Measurements from ENCODE around the gene LRCOL1. TPM values are rescaled to one million over a fixed set of nuclear protein-coding genes. Genes with fewer than 3 reads are reported as not detected.

LRCOL1 gene
- total RNA-seq, 1 experiment from 2014 or later, result not detected

DNA sequence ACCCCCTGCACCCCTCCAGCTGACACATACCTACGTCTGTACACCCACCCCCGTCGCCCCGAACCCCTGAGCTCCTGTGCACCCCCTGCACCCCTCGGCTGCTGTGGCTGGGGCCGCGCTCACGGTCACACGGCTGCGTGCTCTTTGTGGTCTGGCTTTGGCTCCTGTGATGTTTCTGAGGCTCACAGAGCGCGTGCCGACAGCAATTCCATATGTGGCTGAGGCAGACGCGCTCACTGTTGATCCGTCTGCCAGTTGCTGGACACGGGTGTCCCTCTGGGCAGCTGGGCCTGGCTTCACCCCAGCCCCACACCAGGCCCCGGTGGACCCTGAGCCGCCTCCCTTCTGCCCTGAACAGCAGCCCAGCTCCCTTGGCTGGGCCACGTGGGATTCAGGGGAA is 46.5 kb downstream of the LRCOL1 start:
- intact Hi-C loops (cut with micrococcal nuclease; ENCODE audit: unreplicated experiment), result loop anchor here (5.0 kb wide), 1 partner anchor 72 kb away; the partner anchor contains the start of gene FBRSL1
- Histone ChIP-seq H3K4me3 (ENCODE audit: low read depth, low read length) (no peak overlapping the region), H3K4me1 (no peaks in the 10 kb centered on the region), H3K9me3 (no peaks in the 10 kb centered on the region), H3K36me3 (ENCODE audit: control insufficient read depth, insufficient read depth, low read length) (peaks cover 3% of the 10 kb centered on the region; the same call in 1 of the 2 replicates), H3K27me3 (replicated peaks; ENCODE audit: control insufficient read depth, insufficient read depth, low read length) (no peaks in the 10 kb centered on the region)
- H3K27ac Mint-ChIP-seq (ENCODE audit: unreplicated experiment), result no peak overlapping the region
- POLR2A ChIA-PET, result no interaction called here
- no peaks in the 10 kb centered on the region for H3K27me3 Mint-ChIP-seq (ENCODE audit: insufficient read depth, unreplicated experiment)
- H3K4me3 Mint-ChIP-seq (ENCODE audit: unreplicated experiment), result no peak overlapping the region
- no TSS peak for BruUV-seq (replicated peaks)
- H3K9me3 Mint-ChIP-seq (ENCODE audit: unreplicated experiment), result no peaks in the 10 kb centered on the region
- no peak for DNase-seq
- CTCF ChIA-PET, result no interaction called here
- TF ChIP-seq, protein P1, sequence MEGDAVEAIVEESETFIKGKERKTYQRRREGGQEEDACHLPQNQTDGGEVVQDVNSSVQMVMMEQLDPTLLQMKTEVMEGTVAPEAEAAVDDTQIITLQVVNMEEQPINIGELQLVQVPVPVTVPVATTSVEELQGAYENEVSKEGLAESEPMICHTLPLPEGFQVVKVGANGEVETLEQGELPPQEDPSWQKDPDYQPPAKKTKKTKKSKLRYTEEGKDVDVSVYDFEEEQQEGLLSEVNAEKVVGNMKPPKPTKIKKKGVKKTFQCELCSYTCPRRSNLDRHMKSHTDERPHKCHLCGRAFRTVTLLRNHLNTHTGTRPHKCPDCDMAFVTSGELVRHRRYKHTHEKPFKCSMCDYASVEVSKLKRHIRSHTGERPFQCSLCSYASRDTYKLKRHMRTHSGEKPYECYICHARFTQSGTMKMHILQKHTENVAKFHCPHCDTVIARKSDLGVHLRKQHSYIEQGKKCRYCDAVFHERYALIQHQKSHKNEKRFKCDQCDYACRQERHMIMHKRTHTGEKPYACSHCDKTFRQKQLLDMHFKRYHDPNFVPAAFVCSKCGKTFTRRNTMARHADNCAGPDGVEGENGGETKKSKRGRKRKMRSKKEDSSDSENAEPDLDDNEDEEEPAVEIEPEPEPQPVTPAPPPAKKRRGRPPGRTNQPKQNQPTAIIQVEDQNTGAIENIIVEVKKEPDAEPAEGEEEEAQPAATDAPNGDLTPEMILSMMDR (IDR thresholded peaks at IDR 0.05; ENCODE audit: insufficient read depth in 1 of 2, low read depth in 1 of 2, low read length in 1 of 2, severe bottlenecking in 1 of 2, unreplicated experiment in 1 of 2), result no peak
- peaks cover 6% of the 10 kb centered on the region for H3K4me1 Mint-ChIP-seq (ENCODE audit: low read depth, unreplicated experiment)
- H3K36me3 Mint-ChIP-seq (ENCODE audit: insufficient read depth, unreplicated experiment), result peaks cover 54% of the 10 kb centered on the region

DNA sequence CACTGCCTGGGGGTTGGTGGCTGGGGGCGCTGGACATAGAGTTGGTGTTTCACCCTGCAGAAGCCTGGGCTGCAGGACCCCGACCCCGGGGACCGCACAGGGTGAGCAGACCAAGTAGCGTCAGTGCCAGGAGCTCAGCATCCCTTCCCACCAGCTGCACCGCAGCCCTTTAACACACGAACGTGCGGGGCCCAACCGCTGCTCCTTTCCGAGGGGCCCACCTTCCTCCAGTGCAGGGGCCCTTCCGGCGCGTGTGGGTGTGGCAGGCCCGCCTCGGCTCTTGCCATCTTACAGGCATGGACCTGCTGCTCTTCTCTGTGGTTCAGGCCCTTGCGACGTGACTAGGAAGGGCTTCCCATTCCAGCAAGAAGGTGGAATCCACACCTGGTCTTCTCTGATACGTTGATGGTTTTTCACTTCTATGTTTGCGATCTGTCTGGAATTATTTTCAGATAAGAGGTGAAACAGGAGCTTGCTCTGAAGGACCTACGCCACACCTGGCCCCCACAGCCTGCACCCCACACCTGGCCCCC is 47.8 kb downstream of the LRCOL1 start:
- Mint-ChIP-seq H3K27me3 (ENCODE audit: insufficient read depth, unreplicated experiment) (no peaks in the 10 kb centered on the region), H3K36me3 (ENCODE audit: insufficient read depth, unreplicated experiment) (peaks cover 51% of the 10 kb centered on the region), H3K4me1 (ENCODE audit: low read depth, unreplicated experiment) (peaks cover 6% of the 10 kb centered on the region), H3K27ac (ENCODE audit: unreplicated experiment) (no peak overlapping the region), H3K4me3 (ENCODE audit: unreplicated experiment) (peak overlapping the region; percentile 40), H3K9me3 (ENCODE audit: unreplicated experiment) (no peaks in the 10 kb centered on the region)
- no peak overlapping the region for H3K4me3 ChIP-seq (ENCODE audit: low read depth, low read length)
- no peaks in the 10 kb centered on the region for H3K27me3 ChIP-seq (replicated peaks; ENCODE audit: control insufficient read depth, insufficient read depth, low read length)
- CTCF ChIA-PET, result interaction anchor here (0.8 to 2.9 kb wide), 4 partner anchors 97 to 409 kb away, joined by 3 to 28 read pairs (median 6); no protein-coding TSS in a partner anchor
- no TSS peak for BruUV-seq (replicated peaks)
- TF ChIP-seq, protein P1 (IDR thresholded peaks at IDR 0.05; ENCODE audit: insufficient read depth in 1 of 2, low read depth in 1 of 2, low read length in 1 of 2, severe bottlenecking in 1 of 2, unreplicated experiment in 1 of 2), result no peak
- H3K4me1 ChIP-seq, result no peaks in the 10 kb centered on the region
- POLR2A ChIA-PET, result no interaction called here
- intact Hi-C loops (cut with micrococcal nuclease; ENCODE audit: unreplicated experiment), result loop anchor here (5.0 kb wide), 1 partner anchor 70 kb away; the partner anchor contains the start of gene FBRSL1
- H3K36me3 ChIP-seq (ENCODE audit: control insufficient read depth, insufficient read depth, low read length), result peaks cover 3% of the 10 kb centered on the region; the same call in 1 of the 2 replicates
- no peaks in the 10 kb centered on the region for H3K9me3 ChIP-seq
- DNase-seq, result no peak

DNA sequence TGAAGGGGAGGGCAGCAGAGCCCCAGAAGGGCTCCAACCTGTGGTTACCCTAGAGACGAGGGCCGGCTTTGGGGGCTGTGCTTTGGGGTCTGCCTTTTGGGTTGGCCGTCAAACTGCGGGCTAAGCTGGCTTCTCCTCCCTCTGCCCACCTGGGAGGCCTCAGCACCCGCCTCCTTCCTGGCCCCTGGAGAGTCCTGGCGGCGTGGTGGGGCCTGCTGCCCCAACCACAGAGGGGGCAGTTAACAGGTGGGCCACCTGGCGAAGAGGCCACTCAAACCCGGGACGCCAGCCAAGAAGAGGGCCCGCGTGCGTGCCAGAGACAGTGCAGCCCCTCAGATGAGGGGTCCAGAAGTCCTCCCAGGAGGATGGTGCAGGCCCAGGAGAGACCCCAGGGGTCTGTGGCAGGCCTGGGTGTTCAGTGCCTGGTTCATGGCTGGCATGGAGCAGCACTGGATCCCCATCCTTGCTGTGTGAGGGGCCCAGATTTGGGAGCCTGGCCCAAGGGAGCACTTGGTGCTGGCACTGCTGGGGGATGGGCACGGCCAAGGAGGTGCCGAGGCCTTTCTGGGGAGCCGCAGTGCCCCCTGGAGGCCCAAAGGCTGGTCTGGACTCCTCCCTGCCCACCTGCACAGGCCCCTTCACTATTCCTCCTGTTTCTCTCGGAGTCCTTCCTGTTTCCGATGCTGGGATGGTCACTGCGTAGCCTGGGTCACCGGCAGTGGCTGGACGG is 48.8 kb downstream of the LRCOL1 start:
- BruUV-seq (replicated peaks), result no TSS peak

More for the DNA sequence above, 48.8 kb downstream of the LRCOL1 start:
- peak overlapping the region; percentile 55 for H3K27ac Mint-ChIP-seq (ENCODE audit: unreplicated experiment)
- TF ChIP-seq, protein P1 (IDR thresholded peaks at IDR 0.05; ENCODE audit: insufficient read depth in 1 of 2, low read depth in 1 of 2, low read length in 1 of 2, severe bottlenecking in 1 of 2, unreplicated experiment in 1 of 2), result peak in 1 of 2 experiments; percentile 35
- no peaks in the 10 kb centered on the region for H3K9me3 Mint-ChIP-seq (ENCODE audit: unreplicated experiment)
- H3K27me3 Mint-ChIP-seq (ENCODE audit: insufficient read depth, unreplicated experiment), result no peaks in the 10 kb centered on the region
- no peaks in the 10 kb centered on the region for H3K27me3 ChIP-seq (replicated peaks; ENCODE audit: control insufficient read depth, insufficient read depth, low read length)
- peaks cover 46% of the 10 kb centered on the region for H3K36me3 Mint-ChIP-seq (ENCODE audit: insufficient read depth, unreplicated experiment)
- peak in 1 of 2 experiments; percentile 58 for DNase-seq
- peak overlapping the region; percentile 80 for H3K4me3 Mint-ChIP-seq (ENCODE audit: unreplicated experiment)
- H3K4me3 ChIP-seq (ENCODE audit: low read depth, low read length), result peak overlapping the region; percentile 98
- CTCF ChIA-PET, result interaction anchor here (0.6 to 2.9 kb wide), 9 partner anchors 8 to 408 kb away, joined by 3 to 28 read pairs (median 3); no protein-coding TSS in a partner anchor
- H3K9me3 ChIP-seq, result no peaks in the 10 kb centered on the region
- intact Hi-C loops (cut with micrococcal nuclease; ENCODE audit: unreplicated experiment), result loop anchor here (1.0 to 5.0 kb wide), 3 partner anchors 33 to 147 kb away; partner anchors contain the start of gene FBRSL1
- H3K36me3 ChIP-seq (ENCODE audit: control insufficient read depth, insufficient read depth, low read length), result peaks cover 3% of the 10 kb centered on the region; the same call in 1 of the 2 replicates
- peaks cover 6% of the 10 kb centered on the region for H3K4me1 Mint-ChIP-seq (ENCODE audit: low read depth, unreplicated experiment)
- POLR2A ChIA-PET, result no interaction called here
- H3K4me1 ChIP-seq, result no peaks in the 10 kb centered on the region
